Left renal pelvis (tissue), 4 donors: ENCODE data around the gene HADHA. TPM values are rescaled to one million over a fixed set of nuclear protein-coding genes. Genes with fewer than 3 reads are reported as not detected.
"Not testable (repeated sequence)": the region's sequence is repeated elsewhere in the genome, so short reads cannot be mapped to it uniquely, and the experiment has no call there.

ENCODE experiments used
- DNase-seq, 4 donors: peaks; one replicate each; pipeline ENCODE4 v3.0.0-alpha.2; 2013; ENCODE audit warnings: low read depth in 4 of 4, low spot score in 3 of 4
- polyA plus RNA-seq, 4 donors: library from polyadenylated mRNA; unstranded; fragments of 120-200 nt; gene quantifications; one replicate each; pipeline ENCODE4 v1.2.1, GENCODE V29; 2013; ENCODE audit not compliant: insufficient read length in 4 of 4

Gene HADHA
- polyA plus RNA-seq, result 100 to 1,000 TPM; 165 to 244 (median 205) TPM

DNA sequence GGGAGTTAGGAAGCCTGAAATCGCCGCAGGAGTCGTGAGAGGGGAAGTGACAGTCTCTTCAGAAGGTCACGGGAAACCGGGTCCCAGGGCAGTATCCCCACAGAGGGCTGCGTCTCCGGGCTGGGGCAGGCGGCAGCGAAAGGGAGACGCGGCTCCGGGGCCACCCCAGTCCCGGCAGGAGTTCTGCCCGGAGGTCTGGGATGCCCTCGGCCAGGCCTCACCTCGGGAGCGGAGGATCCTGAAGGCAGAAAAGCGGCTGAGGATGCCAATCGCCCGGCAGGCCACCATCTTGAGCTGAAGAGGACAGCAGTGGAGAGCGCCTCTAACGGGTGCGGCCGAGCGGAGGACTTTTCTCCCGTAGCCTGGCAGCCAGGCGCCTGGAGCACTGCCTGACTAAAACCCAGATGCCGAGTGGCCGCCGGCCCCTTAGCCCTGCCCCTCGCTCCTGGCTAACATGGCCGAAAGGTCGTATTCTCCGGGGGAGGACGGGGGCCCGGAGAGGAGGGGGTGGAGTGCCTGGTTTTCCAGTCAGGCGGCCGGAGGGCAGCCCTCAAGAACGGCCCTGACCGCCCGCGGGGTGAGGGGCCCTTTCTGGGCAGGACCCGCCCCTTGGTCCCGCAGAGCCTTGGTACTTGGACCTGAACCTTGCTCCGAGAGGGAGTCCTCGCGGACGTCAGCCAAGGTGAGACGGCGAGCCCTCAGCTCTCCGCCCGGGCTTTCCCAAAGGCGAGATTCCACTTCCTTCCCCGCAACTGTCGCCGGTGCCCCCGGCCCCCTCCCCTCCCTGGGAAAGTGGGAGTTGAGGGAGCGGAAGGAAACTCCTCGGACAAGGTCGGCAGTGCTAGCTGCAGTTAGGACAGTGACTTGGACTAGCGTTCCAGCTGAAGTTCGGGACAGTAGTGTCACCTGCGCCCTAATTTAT is at the start of gene HADHA, which contains the start of gene HADHB:
Gene HADHA, minus strand, starts transcription at position 324 of the 922 bp plus-strand sequence. Its CDS starts 36 bp downstream, at position 288.
Gene HADHB, plus strand, starts transcription at position 631 of the 922 bp plus-strand sequence. CDS start 9,316 bp downstream, outside the sequence.
- DNase-seq, result peak; percentile 79 to 85 (median 81)

DNA sequence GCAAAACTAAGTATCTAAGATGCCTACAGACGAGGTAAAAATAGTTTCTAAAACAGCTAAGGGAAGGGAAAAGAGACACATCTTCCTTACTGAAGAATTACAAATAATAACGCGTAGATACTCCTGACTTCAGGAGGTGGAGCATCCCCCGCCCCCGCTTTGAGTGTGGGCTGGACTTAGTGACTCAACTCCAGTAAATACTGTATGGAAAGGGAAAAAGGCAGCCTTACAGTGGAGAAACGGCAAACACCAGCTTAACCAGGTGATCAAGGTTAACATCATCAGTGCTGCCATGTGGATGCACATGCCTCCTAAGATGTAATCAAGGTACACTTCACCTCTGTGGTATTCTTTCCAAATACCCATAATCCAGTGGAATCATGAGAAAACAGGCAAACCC is 48.2 kb upstream of the HADHA start:
- DNase-seq, result no peak

DNA sequence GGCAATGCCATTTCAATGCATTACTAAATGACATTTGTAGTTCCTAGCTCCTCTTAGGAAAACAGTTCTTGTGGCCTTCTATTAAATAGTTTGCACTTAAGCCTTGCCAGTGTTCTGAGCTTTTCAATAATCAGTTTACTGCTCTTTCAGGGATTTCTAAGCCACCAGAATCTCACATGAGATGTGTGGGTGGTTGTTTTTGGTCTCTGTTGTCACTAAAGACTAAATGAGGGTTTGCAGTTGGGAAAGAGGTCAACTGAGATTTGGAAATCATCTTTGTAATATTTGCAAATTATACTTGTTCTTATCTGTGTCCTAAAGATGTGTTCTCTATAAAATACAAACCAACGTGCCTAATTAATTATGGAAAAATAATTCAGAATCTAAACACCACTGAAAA is 45.6 kb upstream of the HADHA start:
- DNase-seq, result no peak

DNA sequence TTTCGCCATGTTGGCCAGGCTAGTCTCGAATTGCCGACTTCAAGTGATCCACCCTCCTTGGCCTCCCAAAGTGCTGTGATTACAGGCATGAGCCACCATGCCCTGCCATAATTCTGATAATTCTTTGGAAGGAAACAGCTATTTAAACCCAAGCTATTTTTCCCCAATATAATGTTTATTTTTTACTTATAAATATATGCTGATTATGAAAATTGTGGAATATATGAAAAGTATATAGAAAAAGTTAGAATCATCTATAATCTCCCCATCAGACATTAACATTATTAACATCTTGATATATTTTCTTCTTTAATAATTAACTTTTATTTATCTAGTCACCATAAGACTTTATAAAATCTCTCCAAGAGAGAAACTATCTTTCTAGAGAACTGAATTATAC is 41.5 kb upstream of the HADHA start:
- DNase-seq, result no peak

DNA sequence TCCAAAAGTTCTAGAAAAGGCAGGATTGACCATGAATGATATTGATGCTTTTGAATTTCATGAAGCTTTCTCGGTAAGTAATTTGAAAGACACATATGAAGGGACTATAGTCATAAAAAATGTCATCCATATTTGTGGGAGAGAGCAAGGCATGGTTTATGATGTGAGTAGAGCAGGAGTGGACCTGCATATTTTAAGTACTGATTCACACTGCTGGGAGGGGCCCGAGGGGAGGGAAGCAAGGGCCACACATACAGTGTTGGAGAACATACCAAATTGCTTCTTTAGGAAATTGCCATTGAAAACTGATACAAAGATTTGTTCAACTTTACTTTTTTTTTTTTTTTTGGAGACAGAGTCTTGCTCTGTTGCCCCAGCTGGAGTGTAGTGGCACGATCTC is 39.7 kb upstream of the HADHA start:
- no peak for DNase-seq

DNA sequence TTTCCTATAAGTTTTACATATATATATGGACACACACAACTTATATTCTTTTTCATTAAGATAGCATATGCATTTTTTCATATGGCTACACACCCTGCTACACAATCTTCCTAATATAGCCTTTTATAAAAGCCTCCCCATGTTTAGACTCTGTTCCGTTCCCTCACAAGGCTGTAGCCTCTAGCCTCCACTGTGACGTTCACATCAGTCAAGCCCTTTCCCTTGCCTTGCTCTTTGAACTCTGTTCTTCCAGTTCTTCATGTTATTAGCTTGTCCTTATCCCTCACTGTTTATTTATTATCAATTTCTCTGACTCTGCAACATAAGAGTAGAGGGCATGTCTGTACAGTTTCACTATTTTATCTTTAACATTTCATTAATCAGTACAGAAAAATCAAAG is 39.2 kb upstream of the HADHA start:
- DNase-seq, result no peak

DNA sequence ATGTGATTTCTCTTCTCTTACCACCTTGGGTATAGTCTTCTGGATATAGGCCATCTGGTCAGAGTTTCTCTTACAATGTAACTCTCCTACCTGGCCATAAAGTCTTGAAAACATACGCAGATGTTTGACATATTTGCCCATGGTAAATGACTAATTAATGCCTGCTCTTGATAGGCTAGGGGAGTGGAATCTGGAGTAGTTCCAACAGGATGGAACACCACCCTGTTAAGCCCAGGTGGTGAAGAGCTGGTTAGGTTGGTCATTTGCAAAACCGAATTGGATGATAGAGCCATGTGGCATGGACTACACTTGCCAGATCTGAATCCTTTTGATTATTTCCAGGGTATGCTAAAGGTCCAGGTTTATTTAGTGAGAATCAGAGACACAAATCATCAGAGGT is 36.8 kb upstream of the HADHA start:
- DNase-seq, result no peak

DNA sequence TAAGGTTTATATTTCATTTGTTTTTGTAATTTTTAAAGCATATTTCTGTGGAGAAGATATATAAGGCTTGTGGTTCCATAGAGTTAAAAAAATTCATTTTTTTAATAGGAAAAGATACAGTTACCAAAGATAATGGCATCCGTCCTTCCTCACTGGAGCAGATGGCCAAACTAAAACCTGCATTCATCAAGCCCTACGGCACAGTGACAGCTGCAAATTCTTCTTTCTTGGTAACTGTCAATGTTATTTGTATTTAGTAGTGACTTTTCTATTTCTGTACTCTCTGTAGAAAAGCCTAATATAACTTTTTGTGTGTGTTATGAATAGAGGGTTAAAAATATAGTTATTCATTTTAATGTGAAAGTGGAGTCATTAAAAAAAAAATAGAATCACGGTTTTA is 35.5 kb upstream of the HADHA start:
- no peak for DNase-seq

DNA sequence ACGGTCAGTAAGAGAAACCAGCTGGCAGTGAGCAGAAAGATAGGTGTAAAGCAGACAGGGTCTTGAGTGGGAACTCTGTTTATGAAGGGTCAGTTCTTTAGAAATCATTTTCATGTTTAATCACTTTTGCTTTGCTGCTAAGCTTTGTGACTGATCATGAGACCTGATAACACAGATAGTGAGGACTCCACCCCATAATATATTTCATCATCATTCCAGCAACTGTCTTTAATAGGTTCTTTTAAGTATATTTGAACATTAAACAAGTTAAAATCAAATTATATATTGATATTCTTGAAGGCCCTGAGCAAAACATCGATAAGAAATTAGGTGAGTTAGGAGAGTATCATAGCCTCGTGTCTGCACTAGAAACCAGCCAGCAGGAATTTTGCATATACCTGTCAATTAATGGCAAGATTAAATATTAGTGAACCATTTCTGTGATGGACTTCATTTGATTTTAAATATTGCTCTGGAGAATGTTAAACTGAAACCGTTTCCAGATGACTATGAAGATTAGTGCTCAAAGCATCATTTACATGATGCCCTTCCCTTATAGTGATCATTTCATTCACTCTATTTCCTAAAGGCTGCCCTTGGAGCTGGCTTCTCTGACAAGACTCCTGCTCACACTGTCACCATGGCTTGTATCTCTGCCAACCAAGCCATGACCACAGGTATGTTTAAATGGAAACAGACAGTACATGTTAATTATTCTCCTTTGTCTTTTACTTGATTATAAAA is 32.2 kb upstream of the HADHA start:
- DNase-seq, result no peak

DNA sequence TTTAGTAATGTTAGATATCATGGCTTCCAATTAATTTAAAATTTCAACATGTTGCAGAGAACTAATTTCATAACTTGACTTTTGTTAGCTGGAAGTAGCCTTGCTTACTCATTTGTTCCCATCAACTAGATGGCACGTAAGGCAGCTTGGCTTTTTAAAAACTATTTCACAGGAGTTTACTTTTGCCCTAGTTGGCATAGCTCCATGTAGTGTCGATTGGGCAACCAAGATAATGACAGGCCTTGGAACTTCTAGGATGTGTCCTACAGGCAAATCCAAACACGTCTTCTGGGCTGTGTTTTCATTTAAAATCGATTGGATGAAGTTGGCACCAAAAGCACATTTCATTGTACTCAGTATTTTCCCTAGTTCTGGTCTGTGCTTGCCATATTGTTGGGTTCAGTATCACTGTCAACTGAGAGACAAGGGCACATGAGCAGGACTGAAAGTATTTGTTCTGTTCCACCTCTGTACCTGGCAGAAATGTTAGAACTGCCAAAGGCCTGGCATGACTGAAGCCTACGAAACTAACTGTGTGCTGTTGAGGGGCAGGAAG is 29.7 kb upstream of the HADHA start:
- DNase-seq, result peak in 1 of 4 donors; percentile 3

DNA sequence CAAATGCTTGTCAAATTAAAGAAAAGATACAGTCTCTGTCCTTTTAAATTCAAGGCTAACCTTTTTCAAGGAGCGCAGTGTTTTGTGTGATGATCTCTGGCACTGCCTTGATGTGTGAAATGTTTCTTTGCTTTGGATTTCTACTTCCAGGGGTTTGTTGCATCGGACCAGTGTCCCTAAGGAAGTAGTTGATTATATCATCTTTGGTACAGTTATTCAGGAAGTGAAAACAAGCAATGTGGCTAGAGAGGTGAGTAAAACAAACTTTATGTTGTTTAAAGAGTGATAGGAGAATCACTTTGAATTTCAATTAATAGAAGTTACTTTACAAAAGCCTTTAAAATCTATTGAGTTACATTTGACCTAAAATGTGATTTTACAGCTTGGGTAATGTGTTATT is 29.1 kb upstream of the HADHA start:
- DNase-seq, result no peak

DNA sequence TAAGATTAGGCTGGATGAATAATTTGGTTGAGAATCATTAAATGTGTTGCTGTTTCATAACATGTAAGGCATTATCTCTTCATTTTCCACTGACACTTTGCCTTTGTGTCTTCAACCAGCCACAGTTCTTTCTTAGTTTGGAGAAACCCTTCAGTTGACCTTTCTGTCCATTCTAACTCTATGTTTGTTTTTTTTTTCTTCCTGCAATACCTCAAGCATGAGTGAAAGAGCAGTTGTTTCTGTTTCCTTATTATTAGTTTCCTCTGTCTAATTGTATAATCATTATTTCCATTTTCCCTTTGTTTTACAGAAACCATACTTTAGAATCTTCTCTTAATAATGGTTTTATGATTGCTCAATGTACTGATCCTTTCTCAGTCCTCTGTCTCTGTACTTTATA is 25.9 kb upstream of the HADHA start:
- DNase-seq, result no peak

DNA sequence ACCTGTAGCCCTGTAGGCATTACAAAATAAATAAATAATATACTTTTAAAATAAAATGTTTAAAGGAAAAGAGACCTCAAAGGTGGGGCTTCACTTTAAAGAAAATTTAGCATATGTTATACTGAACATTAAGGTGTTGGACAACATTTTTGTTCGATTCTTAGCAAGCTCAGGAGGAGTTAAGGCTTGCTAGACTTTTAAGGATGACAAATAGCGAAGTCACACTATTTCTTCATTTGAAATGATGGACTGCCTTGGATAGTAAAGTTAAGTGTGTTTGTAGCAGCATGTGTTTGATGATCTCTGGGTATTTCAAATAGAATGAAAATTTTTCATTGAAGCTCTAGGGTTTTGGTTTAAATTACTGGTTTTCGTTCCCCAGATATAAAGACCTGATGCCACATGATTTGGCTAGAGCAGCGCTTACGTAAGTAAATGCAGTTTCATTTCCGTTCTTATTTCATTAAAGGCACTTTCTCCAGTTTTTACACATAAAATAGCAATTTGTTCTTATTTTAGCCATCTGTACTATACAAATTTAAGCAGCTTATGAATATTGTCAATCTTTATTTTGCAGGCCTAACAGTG is 25.2 kb upstream of the HADHA start:
- DNase-seq, result no peak

DNA sequence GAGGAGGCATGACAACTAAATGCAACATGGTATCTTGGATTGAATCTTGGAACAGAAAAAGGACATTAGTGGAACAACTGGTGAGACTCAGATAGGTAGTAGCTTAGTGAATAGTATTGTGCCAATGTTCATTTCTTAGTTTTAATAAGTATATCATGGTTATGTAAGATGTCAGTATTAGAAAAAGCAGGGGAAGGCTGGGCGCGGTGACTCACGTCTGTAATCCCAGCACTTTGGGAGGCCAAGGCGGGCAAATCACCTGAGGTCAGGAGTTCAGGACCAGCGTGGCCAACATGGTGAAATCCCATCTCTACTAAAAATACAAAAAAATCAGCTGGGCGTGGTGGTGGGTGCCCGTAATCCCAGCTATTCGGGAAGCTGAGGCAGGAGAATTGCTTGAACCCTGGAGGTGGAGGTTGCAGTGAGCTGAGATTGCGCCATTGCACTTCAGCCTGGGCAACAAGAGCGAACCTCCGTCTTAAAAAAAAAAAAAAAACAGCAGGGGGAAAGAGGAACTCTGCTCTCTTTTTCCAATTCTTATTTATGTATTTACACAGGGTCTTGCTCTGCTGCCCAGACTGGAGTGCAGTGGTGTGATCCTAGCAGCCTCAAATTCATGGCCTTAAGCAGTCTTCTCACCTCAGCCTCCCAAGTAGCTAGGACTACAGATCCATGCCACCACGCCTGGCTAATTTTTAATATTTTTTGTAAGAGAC is 24.4 kb upstream of the HADHA start:
- DNase-seq, result not testable (repeated sequence)

DNA sequence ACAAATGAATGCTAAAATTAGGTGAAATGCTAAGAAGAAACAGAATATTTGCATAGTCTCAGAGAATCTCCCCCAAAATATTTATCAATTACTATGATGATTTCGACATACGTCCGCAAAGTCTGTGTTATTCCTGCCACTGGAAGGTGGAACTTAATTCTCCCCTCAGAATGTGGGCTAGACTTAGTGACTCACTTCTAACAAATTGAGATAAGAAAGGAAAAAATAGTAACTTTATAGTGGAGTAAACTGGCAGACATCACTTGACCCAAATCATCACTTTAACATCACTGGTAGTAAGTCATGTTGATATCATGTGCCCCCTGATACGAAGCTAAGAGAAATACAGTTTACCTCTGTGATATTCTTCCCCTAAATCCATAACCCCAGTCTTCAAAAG is 23.8 kb upstream of the HADHA start:
- DNase-seq, result no peak

DNA sequence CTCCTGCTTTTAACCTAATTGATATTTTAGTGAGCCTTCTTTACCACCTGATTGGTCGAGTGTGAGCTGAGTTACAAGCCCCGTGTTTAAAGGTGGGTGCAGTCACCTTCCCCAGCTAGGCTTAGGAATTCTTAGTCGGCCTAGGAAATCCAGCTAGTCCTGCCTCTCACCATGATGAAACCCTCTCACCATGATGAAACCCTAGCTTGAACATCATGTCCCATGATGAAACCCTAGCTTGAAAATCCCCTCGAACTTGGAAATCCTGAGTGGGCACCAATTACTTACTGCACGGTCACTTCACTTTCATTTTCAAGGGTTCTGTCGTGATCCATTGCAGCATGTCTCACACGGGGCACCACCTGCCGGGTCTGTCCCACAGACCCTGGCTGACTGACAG is 14.4 kb upstream of the HADHA start:
- DNase-seq, result not testable (repeated sequence)

DNA sequence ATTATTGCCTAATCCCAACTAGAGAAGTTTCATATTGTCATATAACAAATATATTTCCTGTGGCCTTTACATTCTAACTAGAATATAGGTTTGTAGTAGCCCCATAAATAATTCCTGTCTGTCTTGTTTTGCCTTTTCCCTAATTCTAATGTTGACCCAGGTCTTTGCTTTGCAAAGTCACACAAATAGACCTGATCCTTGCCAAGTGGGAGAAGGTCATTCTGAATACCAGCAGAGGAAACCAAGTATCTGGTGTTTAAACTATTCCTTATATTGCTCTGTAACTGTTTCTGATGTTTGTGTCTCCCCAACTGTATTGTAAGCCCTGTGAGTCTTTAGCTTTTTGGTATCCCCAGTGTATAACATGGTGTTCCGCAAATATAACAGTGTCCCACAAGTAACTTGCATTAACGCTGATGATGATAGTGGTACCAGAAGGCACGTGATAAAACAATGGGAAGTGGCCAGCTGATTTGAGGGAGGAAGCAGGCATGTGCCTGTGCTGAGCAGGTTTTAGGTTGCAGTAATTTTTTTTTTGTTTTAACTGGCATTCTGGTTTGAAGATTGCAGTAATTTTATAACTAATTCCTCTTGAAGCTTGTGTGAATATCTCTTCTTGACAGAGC is 11.4 kb upstream of the HADHA start:
- DNase-seq, result no peak

DNA sequence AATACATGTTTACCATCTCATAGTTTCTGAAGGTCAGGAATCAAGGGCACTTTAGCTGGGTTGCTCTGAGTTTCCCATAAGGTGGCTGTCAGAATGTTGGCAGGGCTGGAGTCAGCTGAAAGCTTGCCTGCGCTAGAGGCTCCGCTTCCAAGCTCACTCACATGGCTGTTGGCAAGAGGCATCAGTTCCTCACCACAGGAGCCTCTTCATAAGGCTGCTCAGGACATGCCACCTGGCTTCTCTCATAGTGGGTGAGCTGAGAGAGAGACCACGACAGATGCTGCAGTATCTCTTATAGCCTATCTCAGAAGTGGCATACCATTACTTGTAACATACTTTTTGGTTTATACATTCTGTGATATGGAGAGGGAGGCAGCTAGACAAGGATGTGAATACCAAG is 7.5 kb upstream of the HADHA start:
- no peak for DNase-seq

DNA sequence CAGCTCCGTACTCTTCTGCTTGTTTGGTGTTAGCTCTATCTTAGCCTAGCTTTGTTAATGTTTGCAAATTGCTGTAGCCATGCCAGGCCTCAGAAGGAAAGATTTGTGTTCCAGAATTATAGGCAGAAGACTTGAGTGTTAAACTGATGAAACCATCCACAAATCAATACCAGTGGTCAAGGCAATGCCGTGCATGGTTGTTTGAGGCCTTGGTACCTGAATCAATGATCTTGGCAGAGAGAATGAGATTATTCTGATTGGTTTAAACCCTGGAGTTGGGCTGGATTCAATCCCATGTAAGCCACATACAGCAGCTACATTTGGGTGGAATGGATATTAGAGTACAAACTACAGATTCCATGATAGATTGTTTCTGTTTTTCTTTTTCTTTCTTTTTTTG is 5.2 kb upstream of the HADHA start:
- DNase-seq, result no peak

DNA sequence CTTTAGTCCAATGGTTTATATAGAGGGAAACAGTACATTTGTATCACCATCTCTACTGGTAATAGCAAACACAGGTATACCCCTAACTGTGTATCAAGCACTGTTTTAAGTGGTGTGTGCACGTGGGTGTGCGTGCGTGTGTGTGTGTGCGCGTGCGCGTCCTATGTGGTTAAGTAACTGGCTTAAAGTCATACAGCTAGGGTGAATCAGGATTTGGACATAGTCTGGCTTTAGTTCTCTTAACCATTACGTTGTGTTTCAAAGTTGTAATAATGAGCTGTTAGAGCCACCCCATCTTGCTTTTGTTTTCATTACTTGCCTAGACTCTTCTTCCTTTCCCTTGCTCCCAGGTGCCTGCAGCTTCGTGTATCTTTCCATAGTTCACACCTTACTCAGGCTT is 2.4 kb upstream of the HADHA start:
- no peak for DNase-seq
